HepG2 (cell line): ENCODE results near the gene THY1. TPM values are rescaled to one million over a fixed set of nuclear protein-coding genes. Genes with fewer than 3 reads are reported as not detected.
A peak's percentile ranks its signal among the peaks of the same experiment; 100 is the strongest.

Experiments
- BCLAF1 ChIP-seq: fragments of 450-650 bp; IDR thresholded peaks from 2 replicates; pipeline ENCODE4 v1.6.1; 2017; ENCODE audit warnings: mild to moderate bottlenecking
- HMGA1 ChIP-seq: sonication (generic); formaldehyde crosslinking; conservative IDR thresholded peaks from 2 replicates; pipeline ENCODE4 v1.4.0; 2020; ENCODE audit warnings: missing genetic modification reagents
- HOXA9 ChIP-seq: sonication (generic); formaldehyde crosslinking; IDR thresholded peaks from 2 replicates; pipeline ENCODE4 v1.8.1; 2022; ENCODE audit warnings: missing genetic modification reagents, mild to moderate bottlenecking, moderate library complexity, borderline replicate concordance
- KMT2A ChIP-seq: sonication (generic); formaldehyde crosslinking; IDR thresholded peaks from 2 replicates; pipeline ENCODE4 v1.4.0; 2020; ENCODE audit warnings: missing genetic modification reagents
- MAX ChIP-seq: IDR thresholded peaks from 2 replicates; pipeline ENCODE4 v1.6.1; 2012; ENCODE audit warnings: inconsistent platforms
- MIER3 ChIP-seq: IDR thresholded peaks from 2 replicates; pipeline ENCODE4 v1.6.1; 2016; ENCODE audit warnings: missing compliant biosample characterization, borderline replicate concordance
- NFIB ChIP-seq: sonication (generic); formaldehyde crosslinking; IDR thresholded peaks from 2 replicates; pipeline ENCODE4 v1.9.0; 2021; ENCODE audit warnings: missing genetic modification reagents, mild to moderate bottlenecking, borderline replicate concordance
- POGZ ChIP-seq: sonication (generic); formaldehyde crosslinking; IDR thresholded peaks from 2 replicates; pipeline ENCODE4 v1.4.0; 2020; ENCODE audit warnings: mild to moderate bottlenecking, missing genetic modification reagents
- SIX4 ChIP-seq: sonication (generic); formaldehyde crosslinking; IDR thresholded peaks from 2 replicates; pipeline ENCODE4 v1.4.0; 2020; ENCODE audit warnings: missing genetic modification reagents
- STAT6 ChIP-seq: sonication (generic); formaldehyde crosslinking; IDR thresholded peaks from 2 replicates; pipeline ENCODE4 v1.4.0; 2020; ENCODE audit warnings: missing genetic modification reagents, mild to moderate bottlenecking, borderline replicate concordance
- TAF15 ChIP-seq: fragments of 200-400 bp; formaldehyde crosslinking; IDR thresholded peaks from one replicate; pipeline ENCODE4 v1.6.1; 2018; ENCODE audit warnings: mild to moderate bottlenecking, low read depth, low read length; ENCODE audit not compliant: poor library complexity, severe bottlenecking
- ZFP36L2 ChIP-seq: sonication (generic); formaldehyde crosslinking; IDR thresholded peaks from 2 replicates; pipeline ENCODE4 v1.4.0; 2020; ENCODE audit warnings: missing genetic modification reagents
- ZNF549 ChIP-seq: sonication (generic); formaldehyde crosslinking; IDR thresholded peaks from 2 replicates; pipeline ENCODE4 v1.5.0; 2020; ENCODE audit warnings: missing genetic modification reagents
- ZNF644 ChIP-seq: IDR thresholded peaks from 2 replicates; pipeline ENCODE4 v1.6.1; 2016; ENCODE audit warnings: low read depth
- polyA plus RNA-seq, 8 experiments: library from polyadenylated mRNA; depleted of rRNA in 3 of 8; stranded (reverse) in 7 of 8; unstranded in 1 of 8; fragments of >200 nt; fragmentation: Illumina TruSeq in 4 of 8; extraction: Trizol in 4 of 8; gene quantifications; 2 replicates each; pipeline versions ENCODE4 v1.2.1 to v1.2.3, GENCODE V29; 2011 to 2016; ENCODE audit warnings: low read depth in 4 of 8, missing spikeins in 1 of 8, mixed read lengths in 1 of 8; ENCODE audit not compliant: insufficient read depth in 1 of 8
- total RNA-seq, 5 experiments: library from RNA; depleted of rRNA; stranded (reverse); fragments of >200 nt; fragmentation: Illumina TruSeq; extraction: Trizol; gene quantifications; 2 replicates each; pipeline ENCODE4 v1.2.3, GENCODE V29; 2016; ENCODE audit warnings: low read depth in 1 of 5
- TF ChIP-seq, protein P1 (sequence below): sonication (generic); formaldehyde crosslinking; IDR thresholded peaks from 2 replicates; pipeline ENCODE4 v1.4.0; 2020; ENCODE audit warnings: missing genetic modification reagents, borderline replicate concordance
- TF ChIP-seq, protein P2 (sequence below): sonication (generic); formaldehyde crosslinking; IDR thresholded peaks from 2 replicates; pipeline ENCODE4 v1.5.0; 2020; ENCODE audit warnings: missing genetic modification reagents

Gene THY1
- total and polyA plus RNA-seq, 2 of the 13 experiments (the other 11 are each of a cell fraction or from before 2014, with no cell fraction given) = not detected

DNA sequence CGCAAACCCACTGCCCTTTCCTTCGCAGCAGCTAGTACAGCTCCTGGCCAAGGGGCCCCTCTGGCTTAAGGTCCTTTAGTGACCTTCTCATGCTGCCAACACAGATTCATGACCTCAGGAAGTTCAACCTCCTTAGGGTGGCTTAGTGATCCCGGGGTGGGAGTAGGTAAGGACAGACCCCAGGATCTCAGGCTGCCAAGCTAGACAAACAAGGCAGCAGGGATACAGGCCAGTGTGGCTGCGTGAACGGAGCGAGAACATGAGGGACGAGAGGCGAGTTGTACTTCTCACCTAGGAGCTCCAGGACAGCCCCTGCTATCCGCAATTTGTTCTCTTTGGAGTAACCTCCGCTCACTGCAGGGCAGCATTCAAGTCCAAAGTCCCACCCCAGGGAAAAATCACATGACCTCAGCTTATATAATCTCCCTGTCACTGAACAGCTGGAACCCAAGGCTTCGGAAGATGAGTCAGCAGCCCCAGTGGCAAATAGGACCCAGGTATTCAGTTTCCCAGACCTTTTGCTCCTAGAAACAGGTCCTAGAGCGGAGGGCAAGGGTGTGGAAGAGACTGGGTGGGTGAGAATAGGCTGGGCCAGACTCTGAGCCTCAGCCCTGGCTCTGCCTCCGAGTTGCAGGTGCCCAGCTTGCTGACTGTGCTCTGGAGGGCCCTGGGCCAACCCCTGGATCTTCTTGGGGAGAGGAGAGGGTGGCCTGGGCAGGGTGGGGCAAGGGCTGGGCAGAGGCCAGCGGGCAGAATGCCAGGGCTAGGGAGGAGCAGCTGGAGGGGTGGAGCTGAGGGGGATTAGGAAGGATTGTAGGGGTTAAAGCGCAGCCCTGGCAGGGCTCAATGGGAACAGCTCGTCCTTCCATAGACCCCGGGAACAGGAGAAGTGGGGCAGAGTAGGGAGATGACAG, 54.6 kb downstream of the THY1 start (continued):
- TF ChIP-seq STAT6 (CRISPR knock-in tag) = peak; percentile 91; the same call in 1 of the 2 replicates
- TF ChIP-seq MIER3 (CRISPR knock-in tag) = peak; percentile 72
- TF ChIP-seq MAX = peak; percentile 39
- no peak for TF ChIP-seq BCLAF1
- TF ChIP-seq HOXA9 = no peak
- TF ChIP-seq ZNF549 = peak; percentile 92; the same call in 1 of the 2 replicates
- TF ChIP-seq ZFP36L2 (CRISPR knock-in tag) = no peak
- no peak for TF ChIP-seq TAF15
- TF ChIP-seq, protein P1, sequence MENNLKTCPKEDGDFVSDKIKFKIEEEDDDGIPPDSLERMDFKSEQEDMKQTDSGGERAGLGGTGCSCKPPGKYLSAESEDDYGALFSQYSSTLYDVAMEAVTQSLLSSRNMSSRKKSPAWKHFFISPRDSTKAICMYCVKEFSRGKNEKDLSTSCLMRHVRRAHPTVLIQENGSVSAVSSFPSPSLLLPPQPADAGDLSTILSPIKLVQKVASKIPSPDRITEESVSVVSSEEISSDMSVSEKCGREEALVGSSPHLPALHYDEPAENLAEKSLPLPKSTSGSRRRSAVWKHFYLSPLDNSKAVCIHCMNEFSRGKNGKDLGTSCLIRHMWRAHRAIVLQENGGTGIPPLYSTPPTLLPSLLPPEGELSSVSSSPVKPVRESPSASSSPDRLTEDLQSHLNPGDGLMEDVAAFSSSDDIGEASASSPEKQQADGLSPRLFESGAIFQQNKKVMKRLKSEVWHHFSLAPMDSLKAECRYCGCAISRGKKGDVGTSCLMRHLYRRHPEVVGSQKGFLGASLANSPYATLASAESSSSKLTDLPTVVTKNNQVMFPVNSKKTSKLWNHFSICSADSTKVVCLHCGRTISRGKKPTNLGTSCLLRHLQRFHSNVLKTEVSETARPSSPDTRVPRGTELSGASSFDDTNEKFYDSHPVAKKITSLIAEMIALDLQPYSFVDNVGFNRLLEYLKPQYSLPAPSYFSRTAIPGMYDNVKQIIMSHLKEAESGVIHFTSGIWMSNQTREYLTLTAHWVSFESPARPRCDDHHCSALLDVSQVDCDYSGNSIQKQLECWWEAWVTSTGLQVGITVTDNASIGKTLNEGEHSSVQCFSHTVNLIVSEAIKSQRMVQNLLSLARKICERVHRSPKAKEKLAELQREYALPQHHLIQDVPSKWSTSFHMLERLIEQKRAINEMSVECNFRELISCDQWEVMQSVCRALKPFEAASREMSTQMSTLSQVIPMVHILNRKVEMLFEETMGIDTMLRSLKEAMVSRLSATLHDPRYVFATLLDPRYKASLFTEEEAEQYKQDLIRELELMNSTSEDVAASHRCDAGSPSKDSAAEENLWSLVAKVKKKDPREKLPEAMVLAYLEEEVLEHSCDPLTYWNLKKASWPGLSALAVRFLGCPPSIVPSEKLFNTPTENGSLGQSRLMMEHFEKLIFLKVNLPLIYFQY (CRISPR knock-in tag) = peak; percentile 77
- TF ChIP-seq ZNF644 = 0 out of 2 replicates have a peak, but pooled peaks have one; percentile 15
- TF ChIP-seq, protein P2, sequence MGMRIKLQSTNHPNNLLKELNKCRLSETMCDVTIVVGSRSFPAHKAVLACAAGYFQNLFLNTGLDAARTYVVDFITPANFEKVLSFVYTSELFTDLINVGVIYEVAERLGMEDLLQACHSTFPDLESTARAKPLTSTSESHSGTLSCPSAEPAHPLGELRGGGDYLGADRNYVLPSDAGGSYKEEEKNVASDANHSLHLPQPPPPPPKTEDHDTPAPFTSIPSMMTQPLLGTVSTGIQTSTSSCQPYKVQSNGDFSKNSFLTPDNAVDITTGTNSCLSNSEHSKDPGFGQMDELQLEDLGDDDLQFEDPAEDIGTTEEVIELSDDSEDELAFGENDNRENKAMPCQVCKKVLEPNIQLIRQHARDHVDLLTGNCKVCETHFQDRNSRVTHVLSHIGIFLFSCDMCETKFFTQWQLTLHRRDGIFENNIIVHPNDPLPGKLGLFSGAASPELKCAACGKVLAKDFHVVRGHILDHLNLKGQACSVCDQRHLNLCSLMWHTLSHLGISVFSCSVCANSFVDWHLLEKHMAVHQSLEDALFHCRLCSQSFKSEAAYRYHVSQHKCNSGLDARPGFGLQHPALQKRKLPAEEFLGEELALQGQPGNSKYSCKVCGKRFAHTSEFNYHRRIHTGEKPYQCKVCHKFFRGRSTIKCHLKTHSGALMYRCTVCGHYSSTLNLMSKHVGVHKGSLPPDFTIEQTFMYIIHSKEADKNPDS (CRISPR knock-in tag) = peak; percentile 73; the same call in 1 of the 2 replicates
- TF ChIP-seq NFIB (CRISPR knock-in tag) = no peak
- TF ChIP-seq POGZ (CRISPR knock-in tag) = peak; percentile 43; the same call in 1 of the 2 replicates
- TF ChIP-seq KMT2A (CRISPR knock-in tag) = peak; percentile 73; the same call in 1 of the 2 replicates
- TF ChIP-seq HMGA1 (CRISPR knock-in tag) = no peak
- 0 out of 2 replicates have a peak, but pooled peaks have one; percentile 26 for TF ChIP-seq SIX4
